ENCODE measurements around the gene ZCCHC14. TPM values are rescaled to one million over a fixed set of nuclear protein-coding genes. Genes with fewer than 3 reads are reported as not detected.
A peak's percentile ranks its signal among the peaks of the same experiment; 100 is the strongest.

The ZCCHC14 gene
- total and polyA plus RNA-seq, 8 donors, result 23.4 to 38.7 (median 31.4) TPM

- TF ChIP-seq, protein P1, sequence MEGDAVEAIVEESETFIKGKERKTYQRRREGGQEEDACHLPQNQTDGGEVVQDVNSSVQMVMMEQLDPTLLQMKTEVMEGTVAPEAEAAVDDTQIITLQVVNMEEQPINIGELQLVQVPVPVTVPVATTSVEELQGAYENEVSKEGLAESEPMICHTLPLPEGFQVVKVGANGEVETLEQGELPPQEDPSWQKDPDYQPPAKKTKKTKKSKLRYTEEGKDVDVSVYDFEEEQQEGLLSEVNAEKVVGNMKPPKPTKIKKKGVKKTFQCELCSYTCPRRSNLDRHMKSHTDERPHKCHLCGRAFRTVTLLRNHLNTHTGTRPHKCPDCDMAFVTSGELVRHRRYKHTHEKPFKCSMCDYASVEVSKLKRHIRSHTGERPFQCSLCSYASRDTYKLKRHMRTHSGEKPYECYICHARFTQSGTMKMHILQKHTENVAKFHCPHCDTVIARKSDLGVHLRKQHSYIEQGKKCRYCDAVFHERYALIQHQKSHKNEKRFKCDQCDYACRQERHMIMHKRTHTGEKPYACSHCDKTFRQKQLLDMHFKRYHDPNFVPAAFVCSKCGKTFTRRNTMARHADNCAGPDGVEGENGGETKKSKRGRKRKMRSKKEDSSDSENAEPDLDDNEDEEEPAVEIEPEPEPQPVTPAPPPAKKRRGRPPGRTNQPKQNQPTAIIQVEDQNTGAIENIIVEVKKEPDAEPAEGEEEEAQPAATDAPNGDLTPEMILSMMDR (IDR thresholded peaks at IDR 0.05), result no peak
- Histone ChIP-seq H3K27ac (no peak overlapping the region), H3K4me1 (peaks cover 46 to 50% of the 10 kb centered on the region in 2 donors), H3K4me3 (no peak overlapping the region), H3K9me3 (no peaks in the 10 kb centered on the region), H3K36me3 (peaks cover 0 to 36% of the 10 kb centered on the region in 2 donors), H3K27me3 (no peaks in the 10 kb centered on the region)
- ATAC-seq (no peak), DNase-seq (no peak)
- intact Hi-C loops (cut with DNase I), result no loop called here
These were observed 33.0 kb downstream of the ZCCHC14 start for GRCh38 chr16:87459833-87460232.

- no peak for DNase-seq
- intact Hi-C loops (cut with DNase I), result no loop called here
- H3K4me3 ChIP-seq, result no peak overlapping the region
- no peaks in the 10 kb centered on the region for H3K9me3 ChIP-seq
- no peak for ATAC-seq
- TF ChIP-seq, protein P1 (IDR thresholded peaks at IDR 0.05), result no peak
- peaks cover 0 to 36% of the 10 kb centered on the region in 2 donors for H3K36me3 ChIP-seq
- H3K4me1 ChIP-seq, result peaks cover 38 to 42% of the 10 kb centered on the region in 2 donors
- no peak overlapping the region for H3K27ac ChIP-seq
- H3K27me3 ChIP-seq, result no peaks in the 10 kb centered on the region
These were observed 33.8 kb downstream of the ZCCHC14 start for GRCh38 chr16:87459027-87459426.

DNA sequence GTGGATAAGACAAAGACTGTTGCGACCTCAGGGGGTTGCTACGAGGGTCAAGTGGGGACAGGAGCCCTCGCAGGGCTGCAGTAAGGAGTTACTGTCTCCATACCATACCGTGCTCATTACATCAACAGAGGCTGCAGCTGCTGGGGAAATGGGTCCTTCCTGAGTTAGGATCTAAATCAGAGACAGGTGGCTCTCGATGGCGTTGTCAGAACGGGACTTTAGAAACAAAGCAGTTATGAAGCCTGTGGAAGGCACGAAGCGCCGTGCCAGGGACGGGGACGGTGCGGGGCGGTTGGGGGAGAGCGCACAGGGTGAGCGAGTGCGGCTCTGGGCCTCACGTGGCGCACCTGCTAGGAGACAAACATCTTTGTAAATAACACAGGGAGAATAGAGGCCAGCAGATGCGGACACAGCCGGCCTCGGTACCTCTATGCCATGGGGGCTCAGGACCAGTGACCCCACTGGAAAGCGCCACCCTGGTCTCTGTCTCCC lies 34.4 kb downstream of the ZCCHC14 start:
- Histone ChIP-seq H3K27me3 (no peaks in the 10 kb centered on the region), H3K36me3 (peaks cover 0 to 39% of the 10 kb centered on the region in 2 donors), H3K4me3 (no peak overlapping the region), H3K27ac (peak overlapping the region in 1 of 2 donors; percentile 37), H3K4me1 (peaks cover 32 to 36% of the 10 kb centered on the region in 2 donors), H3K9me3 (no peaks in the 10 kb centered on the region)
- TF ChIP-seq, protein P1 (IDR thresholded peaks at IDR 0.05), result no peak
- intact Hi-C loops (cut with DNase I), result no loop called here
- ATAC-seq (no peak), DNase-seq (no peak)

GRCh38 chr16:87457709-87458423 lies 35.0 kb downstream of the ZCCHC14 start:
- Histone ChIP-seq H3K9me3 (no peaks in the 10 kb centered on the region), H3K27me3 (no peaks in the 10 kb centered on the region), H3K27ac (peak overlapping the region; percentile 37 to 40), H3K4me1 (peaks cover 30 to 31% of the 10 kb centered on the region in 2 donors), H3K4me3 (no peak overlapping the region), H3K36me3 (peaks cover 0 to 45% of the 10 kb centered on the region in 2 donors)
- TF ChIP-seq, protein P1 (IDR thresholded peaks at IDR 0.05), result no peak
- intact Hi-C loops (cut with DNase I), result no loop called here
- ATAC-seq, result peak; percentile 33
- no peak for DNase-seq

DNA sequence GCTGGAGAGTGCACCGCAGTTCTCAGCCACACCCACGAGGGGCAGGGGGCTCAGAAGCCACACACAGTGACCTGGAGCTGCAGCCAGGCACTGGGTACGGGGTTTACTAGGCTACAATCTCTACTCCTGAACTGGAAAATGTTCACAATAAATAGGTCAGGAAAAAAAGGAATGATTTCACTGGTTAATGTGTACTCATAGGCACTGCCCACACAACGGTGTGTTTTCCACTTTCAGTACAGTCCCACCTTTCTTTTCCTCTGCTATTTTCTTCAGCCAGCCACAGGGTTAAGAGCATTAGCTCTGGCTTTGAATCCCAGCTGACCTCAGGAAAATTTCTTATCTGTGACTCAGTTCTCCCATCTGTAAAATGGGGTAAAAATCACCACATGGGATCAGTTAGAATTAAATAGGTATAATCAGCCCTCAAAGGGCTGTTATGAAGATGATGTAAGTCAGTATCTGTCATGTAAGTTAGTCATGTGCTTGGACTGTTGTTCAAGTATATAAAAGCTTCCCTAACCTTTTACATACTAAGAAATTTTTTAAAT lies 35.7 kb downstream of the ZCCHC14 start:
- DNase-seq (no peak), ATAC-seq (no peak)
- Histone ChIP-seq H3K27me3 (no peaks in the 10 kb centered on the region), H3K27ac (peak overlapping the region; percentile 37 to 46), H3K4me1 (peaks cover 24 to 31% of the 10 kb centered on the region in 2 donors), H3K36me3 (peaks cover 0 to 52% of the 10 kb centered on the region in 2 donors), H3K4me3 (no peak overlapping the region), H3K9me3 (no peaks in the 10 kb centered on the region)
- intact Hi-C loops (cut with DNase I), result no loop called here
- TF ChIP-seq, protein P1 (IDR thresholded peaks at IDR 0.05), result no peak
